HL-60/S4 treated with phorbol 12-myristate 13-acetate at 8.2 ng/mL for 4 days and 3 days (cell line): ENCODE data around the gene POLR3GL.
"Not testable (repeated sequence)": the region's sequence is repeated elsewhere in the genome, so short reads cannot be mapped to it uniquely, and the experiment has no call there.

Source experiments
- in situ Hi-C: fragments of 300-500 bp; cut with MboI; formaldehyde crosslinking; loops from 2 replicates; pipeline ENCODE4 v1.15.0; 2022; ENCODE audit warnings: low sequenced_read_pairs

The POLR3GL gene

GRCh38 chr1:146013559-146013922 lies 49.1 kb downstream of the POLR3GL start:
- in situ Hi-C loops = loop anchor here (10.0 kb wide), 1 partner anchor 119 kb away; no protein-coding TSS in a partner anchor

GRCh38 chr1:146016891-146017290 lies 52.4 kb downstream of the POLR3GL start:
- in situ Hi-C loops = loop anchor here (10.0 kb wide), 1 partner anchor 122 kb away; no protein-coding TSS in a partner anchor

GRCh38 chr1:146019231-146020057 lies 55.0 kb downstream of the POLR3GL start:
- in situ Hi-C loops = loop anchor here (10.0 kb wide), 1 partner anchor 125 kb away; no protein-coding TSS in a partner anchor

- in situ Hi-C loops = no loop called here
Observed at GRCh38 chr1:146020058-146021049, 55.9 kb downstream of the POLR3GL start.

- in situ Hi-C loops = no loop called here
Observed at GRCh38 chr1:146021050-146021445, 56.6 kb downstream of the POLR3GL start.

- in situ Hi-C loops = no loop called here
Observed at GRCh38 chr1:146021622-146022402, 57.3 kb downstream of the POLR3GL start, which contains the start of gene HJV. Gene HJV, minus strand, starts transcription at chr1:146021735. Its CDS starts 1,504 bp downstream, at chr1:146020231.

GRCh38 chr1:146022403-146023127 lies 58.1 kb downstream of the POLR3GL start:
- in situ Hi-C loops = no loop called here

- in situ Hi-C loops = not testable (repeated sequence)
Observed at GRCh38 chr1:146025787-146026495, 61.5 kb downstream of the POLR3GL start.

GRCh38 chr1:146026650-146027049 lies 62.2 kb downstream of the POLR3GL start:
- in situ Hi-C loops = not testable (repeated sequence)
